NCI-H345 treated with DMSO at 0.1 percent for 48 hours (cell line): ENCODE data around the gene SCRT2.
A peak's percentile ranks its signal among the peaks of the same experiment; 100 is the strongest.
"Not testable (repeated sequence)": the region's sequence is repeated elsewhere in the genome, so short reads cannot be mapped to it uniquely, and the experiment has no call there.

Experiments
- DNase-seq: peaks from one replicate; lab custom pipeline; 2025; ENCODE audit not compliant: unreplicated experiment; lab: John Stamatoyannopoulos, UW

SCRT2 gene

DNA sequence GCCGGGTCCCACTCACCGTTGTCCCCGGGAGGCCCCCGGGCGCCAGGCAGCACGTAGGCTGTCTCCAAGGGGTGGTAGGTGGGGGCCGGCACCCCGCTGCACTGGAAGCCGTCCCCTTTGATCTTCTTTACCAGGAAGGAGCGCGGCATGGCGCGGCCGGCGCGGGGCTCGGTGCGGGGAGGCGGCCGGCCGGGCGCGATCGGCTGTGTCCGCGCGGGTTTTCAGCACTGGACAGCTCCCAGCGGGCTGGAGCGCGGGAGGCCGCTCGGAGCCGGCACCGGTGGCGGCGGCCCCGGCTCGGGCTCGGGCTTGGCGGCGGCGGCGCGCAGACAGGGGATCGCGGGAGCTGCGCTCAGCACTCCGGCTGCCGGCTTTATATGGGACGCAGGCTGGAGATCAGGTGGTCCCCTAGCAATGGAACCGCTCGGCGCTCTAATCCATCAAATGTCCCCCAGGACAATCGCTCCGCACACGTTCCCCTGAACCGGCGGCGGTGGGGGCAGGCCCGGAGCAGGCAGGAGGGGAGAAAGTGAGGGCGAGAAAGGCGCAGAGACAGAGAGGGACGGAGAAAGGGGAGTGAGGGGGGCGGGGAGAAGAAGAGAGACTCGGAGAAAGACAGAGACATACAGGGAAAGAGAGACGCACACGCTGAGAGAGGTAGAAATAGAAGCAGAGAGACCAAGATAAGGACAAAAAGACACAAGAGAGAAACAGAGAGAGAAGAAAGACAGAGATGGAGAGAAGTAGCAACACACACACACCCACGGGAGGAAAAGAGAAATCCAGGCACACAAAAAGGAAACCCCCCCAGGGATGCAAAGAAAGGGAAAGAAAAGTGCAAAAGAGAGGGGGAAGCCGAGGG is at the start of gene SCRT2:
Gene SCRT2, minus strand, starts transcription at position 350 of the 862 bp plus-strand sequence. Its CDS starts 201 bp downstream, at position 149.
- DNase-seq = no peak

DNA sequence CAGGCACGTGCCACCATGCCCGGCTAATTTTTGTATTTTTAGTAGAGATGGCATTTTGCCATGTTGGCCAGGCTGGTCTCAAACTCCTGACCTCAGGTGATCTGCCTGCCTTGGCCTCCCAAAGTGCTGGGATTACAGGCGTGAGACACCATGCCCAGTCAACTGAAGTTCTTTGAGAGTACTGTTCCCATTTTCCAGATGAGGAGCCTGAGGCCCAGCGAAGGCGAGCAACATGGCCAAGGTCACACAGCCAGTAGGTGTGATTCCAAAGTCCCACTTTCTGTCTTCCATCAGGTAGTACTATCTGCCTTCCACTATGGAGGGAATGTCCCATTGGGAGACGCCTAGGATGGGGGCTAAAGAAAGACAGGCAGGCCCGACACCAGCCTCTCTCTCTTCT is 49.2 kb upstream of the SCRT2 start:
- DNase-seq = not testable (repeated sequence)

DNA sequence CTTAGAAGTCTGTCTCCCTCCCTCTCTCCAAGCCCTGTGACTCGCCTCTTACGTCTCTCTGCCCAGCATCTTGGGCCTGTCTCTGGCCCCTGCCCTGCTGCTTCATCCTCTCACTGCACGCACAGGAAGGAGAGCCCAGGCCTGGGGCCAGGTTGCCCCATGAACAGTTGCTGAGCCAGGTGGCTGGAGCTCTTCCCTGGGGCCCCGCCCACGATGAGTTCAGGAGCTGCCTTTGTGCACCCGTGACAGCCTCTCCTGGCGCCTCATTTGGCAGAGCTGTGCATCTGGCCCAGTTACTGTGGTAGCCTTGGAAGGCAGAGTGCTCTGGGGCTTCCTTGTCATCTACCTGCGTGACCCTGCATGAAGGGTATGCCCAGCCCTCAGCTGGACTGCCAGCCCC is 48.2 kb upstream of the SCRT2 start:
- no peak for DNase-seq

DNA sequence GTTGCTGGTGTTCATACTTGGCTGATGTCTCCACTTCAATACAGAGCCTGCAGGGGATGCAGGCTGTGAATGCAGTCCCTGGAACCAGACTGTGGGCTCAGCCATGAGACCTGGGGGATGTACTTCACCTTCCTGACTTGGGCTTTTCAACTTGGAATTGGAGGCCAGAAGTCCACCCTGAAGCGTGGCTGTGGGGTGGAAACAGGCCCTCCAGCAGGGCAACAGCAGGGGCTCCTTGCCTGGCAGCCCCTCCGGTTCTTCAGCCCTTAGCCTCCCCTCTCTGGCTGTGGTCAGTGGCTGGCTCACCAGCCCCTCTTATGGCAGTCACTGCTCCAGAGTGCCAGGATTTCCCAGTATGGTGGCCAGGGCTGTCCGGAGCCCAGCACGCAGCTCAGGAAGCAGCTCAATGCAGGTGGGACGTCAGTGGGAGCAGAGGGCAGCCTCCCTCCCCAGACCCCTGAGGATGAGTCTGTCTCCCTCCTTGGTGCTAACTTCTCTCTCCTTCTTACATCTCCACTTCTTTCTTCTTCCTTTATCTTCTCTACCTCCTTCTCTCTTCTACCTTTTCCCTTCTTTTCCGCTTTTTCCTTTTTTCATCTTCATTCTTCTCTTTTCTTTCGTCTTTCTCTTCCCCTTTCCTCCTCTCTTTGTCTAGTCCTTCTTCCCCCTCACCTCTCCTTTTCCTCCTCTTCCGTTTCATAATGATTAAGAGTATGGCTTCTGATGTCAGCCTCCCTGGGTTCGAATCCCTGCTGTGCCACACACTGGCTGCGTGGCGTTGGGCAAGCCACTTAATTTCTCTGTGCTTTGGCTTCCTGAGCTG is 47.4 kb upstream of the SCRT2 start:
- DNase-seq = no peak

DNA sequence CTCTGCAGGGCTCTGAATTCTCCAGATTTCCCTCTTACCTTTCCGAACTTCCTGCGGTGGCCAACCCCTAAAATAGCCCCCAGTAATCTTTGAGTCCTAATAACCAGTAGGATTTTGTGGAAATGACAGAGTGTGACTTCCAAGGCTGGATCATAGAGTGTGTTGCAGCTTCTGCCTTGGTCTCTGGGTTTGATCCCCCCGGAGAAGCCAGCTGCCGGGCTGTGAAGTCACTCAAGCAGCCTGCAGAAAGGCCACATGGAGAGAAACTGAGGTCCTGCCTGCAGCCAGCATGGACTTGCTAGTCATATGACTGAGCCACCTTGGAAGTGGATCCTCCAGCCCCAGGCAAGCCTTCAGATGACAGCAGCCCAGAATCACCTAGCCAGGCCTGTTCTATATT is 46.3 kb upstream of the SCRT2 start:
- no peak for DNase-seq

DNA sequence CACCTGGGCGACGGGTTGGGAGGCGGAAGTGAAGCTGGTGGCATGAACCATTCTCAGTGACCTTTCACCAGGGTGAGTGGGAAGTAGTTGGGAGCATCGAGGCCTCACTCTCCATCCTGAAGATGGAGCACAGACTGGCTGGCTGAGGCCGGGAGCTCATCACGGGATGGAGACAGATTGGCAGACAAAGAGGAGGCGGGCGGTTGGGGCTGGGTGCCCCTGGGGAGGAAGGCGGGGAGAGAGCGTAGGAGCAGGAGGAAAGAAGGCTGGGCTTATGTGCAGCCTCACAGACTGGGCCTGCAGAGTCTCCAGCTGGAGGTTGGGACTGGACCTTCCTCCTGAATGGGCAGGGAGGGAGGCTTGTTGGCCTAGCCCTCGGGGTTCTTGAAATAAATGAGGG is 44.2 kb upstream of the SCRT2 start:
- no peak for DNase-seq

DNA sequence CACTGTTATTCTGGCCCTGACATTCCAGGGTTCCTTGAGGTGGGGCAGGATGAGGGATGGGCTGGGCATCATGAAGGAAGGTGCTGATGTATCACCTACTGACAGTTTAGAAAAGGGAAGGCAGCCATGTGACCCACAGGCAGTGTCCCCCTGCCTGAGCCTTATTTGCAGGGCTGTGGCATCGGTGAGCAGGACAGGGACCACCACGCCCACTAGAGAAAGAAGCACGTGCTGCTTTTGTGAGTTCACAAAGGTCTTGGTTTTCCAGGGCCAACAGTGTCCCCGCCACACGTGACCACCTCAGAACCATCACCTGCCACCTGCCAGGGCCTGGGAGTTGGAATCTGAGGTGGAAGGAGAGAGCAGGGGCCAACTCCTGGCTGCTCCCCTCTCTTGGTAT is 43.5 kb upstream of the SCRT2 start:
- DNase-seq = no peak

DNA sequence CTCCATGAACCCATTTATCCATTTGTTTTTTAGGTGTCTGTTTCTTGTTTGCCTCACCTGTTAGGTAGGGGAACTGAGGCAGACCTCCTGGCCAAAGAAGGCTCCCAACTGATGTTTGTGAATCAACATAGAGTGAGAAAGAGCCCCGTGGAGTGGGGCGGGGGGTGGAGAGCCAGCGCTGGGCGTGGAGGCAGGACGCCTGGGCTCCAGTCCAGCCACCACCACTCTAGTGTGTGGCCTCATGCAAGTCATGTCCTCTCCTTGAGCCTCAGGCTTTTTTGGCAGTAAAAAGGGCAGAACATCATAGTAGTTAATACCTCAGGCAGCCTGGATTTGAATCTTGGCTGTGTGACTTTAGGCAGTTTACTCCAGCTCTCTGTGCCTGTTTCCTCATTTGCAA is 42.2 kb upstream of the SCRT2 start:
- DNase-seq = no peak

DNA sequence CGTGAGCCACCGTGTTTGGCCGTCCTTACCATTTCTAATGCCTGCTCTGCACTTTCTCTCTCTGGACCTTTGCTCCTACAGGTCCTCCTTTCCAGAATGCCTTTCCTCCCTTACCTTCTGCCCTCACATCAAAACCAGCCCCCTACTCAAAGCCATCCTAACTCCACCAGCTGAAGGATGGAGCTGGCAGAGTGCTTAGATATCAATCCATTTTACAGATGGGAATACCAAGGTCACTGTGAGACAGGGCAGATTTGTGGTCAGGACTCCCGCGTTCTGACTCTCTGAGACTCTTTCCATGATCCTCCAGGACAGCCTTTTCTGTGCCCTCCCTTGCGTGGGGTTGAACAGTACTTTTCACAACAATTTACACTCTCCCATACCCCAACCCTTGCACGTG is 41.7 kb upstream of the SCRT2 start:
- DNase-seq = no peak

DNA sequence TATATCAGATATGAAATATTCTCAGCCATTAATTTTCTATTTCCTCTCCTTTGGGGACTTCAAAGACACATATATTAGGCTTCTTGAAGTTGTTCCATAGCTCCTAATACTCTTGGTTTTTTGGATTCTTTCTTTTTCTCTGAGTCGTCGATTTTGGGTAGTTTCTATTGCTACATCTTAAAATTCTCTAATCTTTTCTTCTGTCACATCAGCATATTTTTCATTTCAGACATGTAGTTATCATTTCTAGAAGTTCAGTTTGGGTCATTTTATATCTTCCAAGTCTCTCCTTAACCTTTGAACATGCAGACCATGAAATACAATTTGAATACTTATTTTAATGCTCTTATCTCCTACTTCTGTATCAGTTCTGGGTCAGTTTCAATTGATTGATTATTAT is 38.9 kb upstream of the SCRT2 start:
- DNase-seq = no peak

DNA sequence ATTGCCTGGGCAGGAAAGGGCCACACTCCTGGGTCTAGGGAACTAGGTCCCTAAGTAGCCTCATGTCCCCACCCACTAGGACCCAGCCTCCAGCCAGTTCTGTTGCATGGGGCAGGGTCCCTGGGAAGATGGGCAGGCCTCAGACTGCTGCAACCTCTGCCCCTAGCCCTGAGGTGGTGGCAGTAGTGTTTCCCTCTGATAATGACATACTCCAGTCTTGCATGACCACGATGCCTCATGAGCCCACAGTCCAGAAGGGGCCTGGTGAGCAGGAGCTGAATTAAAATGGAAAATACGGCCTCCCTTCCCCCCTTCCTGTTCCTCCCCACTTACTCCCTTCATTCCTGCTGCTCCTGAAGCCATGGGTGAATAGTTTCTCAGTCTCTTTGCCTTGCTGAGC is 36.0 kb upstream of the SCRT2 start:
- DNase-seq = no peak

DNA sequence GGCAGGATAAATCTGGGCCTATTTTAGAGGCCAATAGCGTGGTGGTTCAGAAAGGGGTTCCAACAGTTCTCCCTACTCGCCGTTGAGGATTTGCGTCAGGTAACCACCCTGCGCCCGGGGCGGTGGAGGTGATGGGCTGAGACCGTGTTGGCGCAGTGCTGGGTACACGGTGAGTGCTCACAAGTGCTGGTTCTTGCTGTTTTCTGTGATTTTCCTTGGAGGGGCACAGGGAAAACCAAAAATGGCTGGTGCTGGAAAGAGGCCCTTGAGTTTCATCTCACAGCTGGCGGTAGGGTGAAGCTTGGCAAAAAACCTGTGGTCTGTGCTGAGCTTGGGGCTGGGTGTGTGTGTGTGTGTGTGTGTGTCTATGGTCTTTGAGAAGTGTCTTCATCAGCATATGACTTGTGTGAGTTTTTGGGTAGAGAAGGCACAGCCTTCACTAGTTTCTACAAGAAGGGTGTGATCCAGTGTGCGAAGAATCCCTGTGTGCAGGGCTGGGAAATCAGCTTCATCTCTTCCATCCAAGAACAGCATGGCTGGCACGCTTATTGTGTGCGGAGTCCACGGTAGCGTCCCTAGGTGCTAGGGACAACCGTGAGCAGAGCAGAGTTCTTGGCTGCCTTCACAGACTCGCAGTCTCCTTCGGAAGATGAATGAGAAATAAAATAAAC is 35.3 kb upstream of the SCRT2 start:
- no peak for DNase-seq

DNA sequence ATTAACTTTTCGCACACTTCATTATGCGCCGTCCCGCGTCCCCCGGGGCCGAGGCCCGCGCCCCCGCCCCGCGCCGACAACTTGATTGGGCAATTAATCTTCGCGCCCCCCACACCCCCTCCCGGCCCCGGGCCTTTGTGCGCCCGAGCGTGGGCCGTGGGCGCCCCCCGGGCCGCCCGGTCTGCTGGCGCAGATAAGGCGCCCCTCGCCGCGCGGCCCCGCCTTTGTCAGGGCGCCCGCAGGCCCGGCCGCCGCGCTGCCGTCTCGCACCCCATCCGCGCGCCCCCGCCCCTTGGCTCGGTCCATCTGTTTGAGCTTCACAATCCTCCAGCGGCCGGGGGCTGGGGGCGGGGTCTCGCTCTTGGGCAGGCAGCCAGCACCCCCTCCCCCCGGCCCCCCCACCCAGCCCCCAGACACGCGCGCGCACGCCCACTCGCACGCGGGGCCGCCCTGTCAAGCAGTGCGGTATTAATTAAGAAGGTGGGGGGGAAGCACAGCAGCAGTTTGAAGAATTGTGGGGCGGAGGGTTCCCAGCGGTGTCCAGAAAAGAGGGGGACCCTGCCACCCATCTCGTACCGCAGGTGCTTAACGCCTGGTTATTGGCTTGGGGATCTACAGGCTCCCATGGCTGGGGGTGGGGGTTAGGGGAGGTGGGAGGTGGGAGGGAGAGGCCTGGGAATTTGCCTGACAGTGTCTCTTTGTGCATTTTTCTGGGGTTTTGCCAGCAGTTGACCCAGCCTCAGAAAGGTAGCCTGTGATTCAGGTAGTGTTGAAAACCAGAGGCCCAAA is 34.6 kb upstream of the SCRT2 start:
- DNase-seq = no peak

DNA sequence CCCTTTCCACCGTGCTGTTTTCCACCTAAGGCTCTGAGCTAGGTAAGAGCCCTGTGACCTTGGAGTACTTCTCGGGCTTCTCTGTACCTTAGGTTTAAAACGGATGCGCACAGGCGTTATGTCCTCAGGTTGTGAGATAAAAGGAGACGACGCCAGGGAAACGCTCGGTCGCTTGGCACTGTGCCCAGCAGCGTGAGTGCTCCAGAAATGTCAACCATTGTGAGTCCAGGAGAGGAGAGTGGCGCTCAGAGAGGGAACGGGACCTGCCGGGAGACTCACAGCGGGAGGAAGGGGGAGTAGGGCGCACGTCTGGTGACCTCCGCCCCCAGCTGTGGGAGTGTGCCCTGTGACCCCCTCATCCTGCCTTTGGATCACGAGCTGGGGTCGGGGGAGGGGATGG is 33.8 kb upstream of the SCRT2 start:
- DNase-seq = peak; percentile 81

DNA sequence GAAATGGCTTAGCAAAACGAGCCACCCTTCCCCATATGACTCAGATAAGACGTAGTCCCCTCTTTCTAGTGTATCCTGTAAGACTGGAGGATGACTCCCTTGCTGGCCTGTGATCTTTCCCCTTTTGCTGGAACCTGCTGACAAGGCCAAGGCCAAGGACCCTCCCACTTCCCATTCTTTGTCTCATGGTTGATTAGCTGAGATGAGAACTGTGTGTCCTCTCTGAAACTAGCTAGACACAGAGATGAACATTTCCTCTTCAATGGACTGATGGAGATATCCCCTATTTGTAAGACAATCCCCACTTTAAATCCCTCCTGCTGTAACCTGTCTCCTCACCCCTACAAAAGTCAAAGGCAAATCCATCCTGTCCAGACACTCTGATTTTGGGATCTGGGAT is 33.4 kb upstream of the SCRT2 start:
- DNase-seq = no peak

DNA sequence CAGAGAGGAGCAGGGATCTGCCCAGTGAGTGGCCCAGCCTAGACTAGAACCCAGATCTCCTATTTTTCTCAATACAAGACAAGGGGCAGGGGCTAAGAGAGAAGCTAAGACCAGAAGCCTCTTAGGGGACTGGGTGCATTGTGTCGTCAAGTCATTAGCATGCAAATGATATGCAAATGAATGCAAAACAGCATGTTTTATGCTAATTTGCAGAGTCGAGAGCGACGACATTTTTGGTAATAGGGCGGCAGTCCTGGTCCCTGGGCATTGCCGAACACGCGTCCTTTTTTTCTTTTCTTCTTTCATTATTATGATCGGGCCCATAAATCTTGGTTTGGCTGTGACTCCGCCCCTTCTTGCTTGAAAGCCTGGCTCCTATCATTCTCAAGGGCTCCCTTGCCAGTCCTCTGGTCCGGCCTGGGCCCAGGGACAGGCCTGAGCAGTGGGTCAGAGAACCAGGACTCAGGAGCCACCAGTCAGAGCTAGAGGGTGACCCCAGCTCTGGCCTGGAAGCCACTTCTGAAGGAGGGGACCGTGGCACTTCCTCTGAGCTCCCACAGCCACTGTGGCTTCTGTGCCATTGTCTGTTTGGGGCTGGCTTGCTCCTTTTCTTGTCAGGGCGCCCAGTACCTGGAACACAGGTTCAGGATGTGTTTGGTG is 32.0 kb upstream of the SCRT2 start:
- DNase-seq = no peak

DNA sequence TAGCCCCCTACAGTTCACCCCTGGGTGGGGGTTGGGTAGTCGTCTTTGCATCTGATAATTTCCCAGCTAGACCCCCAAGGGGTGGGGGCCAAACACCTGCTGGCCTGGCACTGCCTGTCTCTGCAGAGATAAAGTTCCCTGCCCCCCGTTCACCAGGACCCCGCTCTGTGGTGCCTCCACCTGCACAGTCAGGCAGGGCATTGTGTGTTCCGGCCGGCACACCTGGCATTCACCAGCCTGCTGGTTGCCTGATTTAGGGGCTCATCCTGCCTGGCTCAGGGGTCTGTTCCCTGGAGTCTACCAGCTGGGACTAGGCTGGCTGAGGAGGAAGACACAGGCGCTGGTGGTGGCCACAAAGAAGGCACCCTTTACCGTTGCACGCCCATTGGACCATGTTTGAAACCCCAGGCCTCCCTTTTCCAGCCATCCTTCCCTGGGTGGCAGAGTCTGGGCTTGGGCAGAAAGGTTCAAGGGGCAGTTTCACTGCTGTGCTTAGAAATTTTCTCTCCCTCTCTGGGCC is 30.8 kb upstream of the SCRT2 start:
- DNase-seq = no peak

DNA sequence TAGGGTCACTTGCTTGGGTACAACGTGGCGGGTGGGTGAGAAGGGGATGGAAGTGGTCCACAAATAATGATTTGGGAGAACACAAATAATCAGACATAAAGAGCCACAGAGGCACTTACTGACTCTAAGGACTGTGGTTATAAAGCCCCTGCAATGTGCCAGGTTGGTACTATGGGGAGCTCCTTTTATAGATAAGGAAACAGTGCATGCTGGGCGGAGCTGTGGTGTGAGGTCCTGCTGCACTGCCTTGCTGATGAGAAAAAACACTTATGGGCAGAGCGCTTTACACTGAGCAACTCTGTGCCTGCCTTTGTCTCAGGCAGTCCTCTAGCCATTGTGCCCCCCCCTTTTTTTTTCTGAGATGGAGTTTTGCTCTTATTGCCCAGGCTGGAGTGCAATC is 29.1 kb upstream of the SCRT2 start:
- no peak for DNase-seq

DNA sequence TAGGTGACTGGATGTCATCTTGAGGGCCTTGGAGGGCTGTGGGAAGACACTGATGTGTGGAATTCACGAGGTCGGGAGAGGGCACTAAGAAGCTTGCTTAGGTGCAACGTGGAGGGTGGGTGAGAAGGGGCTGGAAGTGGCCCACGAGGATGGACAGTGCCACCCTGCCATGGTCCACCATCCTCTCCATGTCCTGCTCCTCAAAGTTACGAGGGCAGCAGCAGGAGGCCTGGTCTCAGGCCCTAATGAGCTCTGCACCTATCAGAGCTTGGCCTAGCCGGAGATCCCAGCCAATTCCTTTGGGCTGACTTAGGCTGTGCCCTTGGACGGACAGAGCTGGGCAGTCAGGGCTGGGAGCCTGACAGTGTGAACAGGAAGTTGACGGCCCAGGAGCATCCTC is 27.8 kb upstream of the SCRT2 start:
- no peak for DNase-seq

DNA sequence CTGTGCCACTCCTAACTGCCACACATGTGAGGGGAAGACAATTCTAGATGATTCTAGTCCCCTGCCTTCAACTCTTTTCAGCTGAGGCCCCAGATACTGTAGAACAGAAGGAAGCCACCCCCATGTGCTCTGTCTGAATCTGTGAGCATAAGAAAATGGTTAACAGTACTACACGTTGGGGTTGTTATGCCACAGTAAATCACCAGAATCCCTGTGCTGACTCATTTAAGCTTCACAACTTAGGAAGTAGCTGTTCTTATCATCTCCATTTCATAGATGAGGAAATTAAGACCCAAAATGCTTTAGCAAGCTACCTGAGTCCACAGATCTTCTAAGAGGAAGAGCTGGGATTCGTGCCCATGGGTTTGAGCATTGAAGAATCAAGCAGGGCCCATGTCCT is 27.4 kb upstream of the SCRT2 start:
- peak; percentile 3 for DNase-seq
